NCI-H2227 (cell line): ENCODE measurements around the gene NBEA.
A peak's percentile ranks its signal among the peaks of the same experiment; 100 is the strongest.
"Not testable (repeated sequence)": the region's sequence is repeated elsewhere in the genome, so short reads cannot be mapped to it uniquely, and the experiment has no call there.

Source experiments
- DNase-seq: peaks from one replicate; lab custom pipeline; 2025; ENCODE audit not compliant: unreplicated experiment; lab: John Stamatoyannopoulos, UW

The NBEA gene

DNA sequence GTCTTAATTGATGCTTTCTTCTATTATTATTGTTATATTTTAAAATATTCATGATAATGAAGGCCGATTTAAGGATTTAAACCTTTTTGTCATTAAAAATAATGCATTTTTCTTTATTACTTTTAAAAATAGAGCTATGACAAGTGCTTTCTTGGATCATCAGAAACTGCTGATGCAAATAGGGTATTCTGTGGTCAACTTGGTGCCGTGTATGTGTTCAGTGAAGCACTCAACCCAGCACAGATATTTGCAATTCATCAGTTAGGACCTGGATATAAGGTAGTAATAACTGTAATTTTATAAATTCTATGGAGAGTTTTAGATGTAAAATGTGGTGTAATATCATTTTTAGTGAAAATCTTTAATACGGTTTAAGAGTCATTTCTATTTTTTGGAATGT, 116.5 kb downstream of the NBEA start:
- DNase-seq: not testable (repeated sequence)

DNA sequence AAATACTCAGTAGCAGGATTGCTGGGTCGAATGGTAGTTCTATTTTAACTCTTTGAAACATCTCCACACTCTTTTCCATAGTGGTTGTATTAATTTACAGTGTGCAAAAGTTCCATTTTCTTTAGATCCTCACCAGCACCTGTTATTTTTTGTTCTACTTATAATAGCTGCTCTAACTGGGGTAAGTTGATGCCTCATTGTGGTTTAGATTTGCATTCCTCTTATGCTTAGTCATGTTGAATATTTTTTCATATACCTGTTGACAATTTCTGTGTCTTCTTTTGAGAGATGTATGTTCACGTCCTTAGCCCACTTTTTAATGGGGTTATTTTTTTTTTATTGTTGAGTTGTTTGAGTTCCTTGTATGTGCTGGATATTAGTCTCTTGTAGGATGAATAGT, 144.6 kb downstream of the NBEA start:
- no peak for DNase-seq

- no peak for DNase-seq
Observed at GRCh38 chr13:35092251-35092650, 150.2 kb downstream of the NBEA start.

- DNase-seq: no peak
Observed at GRCh38 chr13:35092751-35093150, 150.7 kb downstream of the NBEA start.

DNA sequence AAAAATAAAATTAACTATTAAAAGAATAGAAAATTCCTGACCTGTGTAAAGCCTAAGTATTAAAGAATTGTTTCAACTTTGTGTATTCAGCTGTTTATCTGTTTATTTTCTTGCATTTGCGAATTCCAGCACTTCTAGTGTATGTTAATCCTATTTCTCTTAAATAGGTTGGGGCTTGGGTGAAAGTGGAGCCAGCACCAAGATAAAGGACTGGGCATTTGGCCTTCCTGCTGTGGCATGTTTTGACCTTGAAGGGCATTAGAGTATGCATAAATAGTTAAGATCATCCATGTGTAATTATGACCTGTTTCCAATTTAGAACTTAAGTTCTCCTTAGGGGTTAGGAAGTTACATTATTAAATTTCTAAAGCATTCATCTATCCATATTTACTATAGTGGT, 151.3 kb downstream of the NBEA start:
- no peak for DNase-seq

GRCh38 chr13:35106771-35107170, 164.7 kb downstream of the NBEA start:
- not testable (repeated sequence) for DNase-seq

DNA sequence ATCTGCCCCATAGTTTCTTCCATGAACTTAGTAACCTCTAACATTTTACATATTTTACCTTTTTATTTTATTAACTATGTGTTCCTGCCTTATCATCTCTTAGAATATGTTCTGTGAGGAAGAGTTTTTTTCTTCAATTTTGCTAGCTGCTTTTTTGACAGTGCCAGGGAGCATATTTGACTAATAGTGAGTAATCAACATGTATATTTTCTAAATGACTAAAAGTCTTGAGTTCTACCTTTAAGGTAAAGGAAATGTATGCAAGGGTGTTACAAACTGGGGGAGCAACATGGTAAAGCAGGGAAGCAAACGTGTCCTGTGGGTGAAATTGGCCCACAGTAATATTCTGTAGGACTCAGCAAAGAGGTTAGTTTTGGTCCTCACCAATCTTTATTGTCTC, 165.5 kb downstream of the NBEA start:
- no peak for DNase-seq

- DNase-seq: not testable (repeated sequence)
Observed at GRCh38 chr13:35113612-35114011, 171.5 kb downstream of the NBEA start.

DNA sequence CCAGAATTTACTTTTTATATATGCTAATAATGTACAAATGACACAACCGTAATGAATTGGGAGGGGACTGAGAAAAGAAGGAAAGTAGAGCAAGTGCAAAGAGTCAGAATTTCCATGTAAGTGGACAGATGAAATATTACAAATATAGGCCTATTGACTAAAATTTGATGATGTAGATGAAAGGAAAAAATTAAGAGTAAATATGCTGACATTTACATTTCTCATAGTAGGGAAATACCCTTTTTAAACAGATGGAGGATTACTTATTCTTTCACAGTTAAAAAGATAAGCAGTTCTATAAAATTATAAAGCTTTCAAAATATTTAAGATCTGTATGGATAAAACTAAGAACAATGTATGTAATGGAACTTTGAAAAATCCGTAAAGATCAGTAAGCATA, 185.4 kb downstream of the NBEA start:
- no peak for DNase-seq

DNA sequence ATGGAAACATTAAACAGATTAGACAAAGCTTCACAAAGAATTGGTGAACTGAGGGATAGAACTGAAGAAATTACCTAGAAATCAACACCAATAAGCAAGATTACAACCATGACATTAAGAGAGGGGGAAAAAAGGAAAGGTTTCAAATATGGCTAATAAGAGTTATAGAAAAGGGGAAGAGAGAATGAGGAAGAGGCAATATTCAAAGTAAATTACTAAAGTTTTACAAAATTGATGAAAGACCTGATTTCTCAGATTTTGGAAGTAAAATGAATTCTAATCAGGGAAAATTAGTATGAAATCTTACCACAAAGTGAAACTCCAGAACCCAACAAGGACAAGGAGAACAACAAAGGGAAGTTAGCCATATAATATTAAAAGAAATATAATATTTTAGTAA, 187.4 kb downstream of the NBEA start:
- DNase-seq: no peak

- DNase-seq: no peak
Observed at GRCh38 chr13:35131471-35131870, 189.4 kb downstream of the NBEA start.

DNA sequence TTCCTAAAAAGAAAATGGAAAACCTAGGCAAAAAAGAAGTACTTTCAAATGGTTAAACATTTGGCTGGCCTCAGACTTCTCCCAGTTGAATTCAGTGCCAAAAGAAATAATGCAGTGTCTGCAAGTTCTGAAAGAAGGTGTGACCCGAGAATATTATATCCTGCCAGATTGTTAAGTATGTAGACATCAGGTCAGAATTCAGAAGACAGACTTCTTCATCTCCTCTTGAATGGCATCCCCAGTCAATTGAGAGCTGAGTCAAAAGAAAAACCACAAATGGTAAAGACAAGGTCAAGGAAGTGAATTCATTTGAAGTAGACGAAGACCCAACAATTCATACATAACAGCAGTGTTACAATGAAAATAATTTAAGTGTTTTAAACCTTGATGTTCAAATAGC, 194.5 kb downstream of the NBEA start:
- no peak for DNase-seq

- no peak for DNase-seq
Observed at GRCh38 chr13:35139591-35139990, 197.5 kb downstream of the NBEA start.

DNA sequence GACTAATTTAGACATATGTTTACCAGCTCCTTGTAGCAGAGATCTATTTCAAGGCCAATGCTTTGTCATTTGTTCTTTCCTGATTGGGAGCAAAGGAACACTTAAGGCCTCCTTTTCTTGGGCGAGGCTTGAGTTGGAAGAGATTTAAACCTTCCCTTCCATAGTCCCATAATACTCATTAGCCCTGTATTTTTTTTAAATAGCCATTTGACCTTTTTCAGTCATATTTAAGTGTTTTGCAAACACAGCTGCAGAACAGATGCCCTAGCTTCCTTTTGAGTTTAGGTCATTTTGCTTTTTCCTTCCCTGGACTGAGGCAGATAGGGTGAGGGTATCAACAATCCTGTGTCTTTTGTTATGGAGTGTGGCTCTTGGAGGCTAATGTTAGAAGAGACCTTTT, 198.3 kb downstream of the NBEA start:
- no peak for DNase-seq

DNA sequence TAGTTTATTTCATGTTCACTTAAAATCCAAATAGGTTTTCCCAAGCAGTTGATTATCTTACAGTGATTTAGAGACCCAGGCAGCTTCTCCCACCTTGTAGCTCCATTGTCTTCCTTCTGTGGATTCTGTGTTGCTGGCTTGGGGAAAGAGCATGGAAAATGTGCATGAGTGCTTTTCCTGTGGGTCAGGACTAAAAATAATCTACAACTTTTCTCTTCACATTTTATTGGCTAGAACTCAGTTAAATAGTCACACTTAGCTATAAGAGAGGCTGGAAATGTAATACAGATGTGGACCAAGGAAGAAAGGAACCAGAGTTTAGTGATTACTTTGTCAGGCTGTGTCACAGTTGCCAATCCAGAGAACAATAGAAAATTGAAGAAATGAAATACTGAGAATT, 198.8 kb downstream of the NBEA start:
- DNase-seq: no peak

GRCh38 chr13:35143123-35143522, 201.1 kb downstream of the NBEA start:
- no peak for DNase-seq

- DNase-seq: no peak
Observed at GRCh38 chr13:35144166-35144890, 202.3 kb downstream of the NBEA start.

DNA sequence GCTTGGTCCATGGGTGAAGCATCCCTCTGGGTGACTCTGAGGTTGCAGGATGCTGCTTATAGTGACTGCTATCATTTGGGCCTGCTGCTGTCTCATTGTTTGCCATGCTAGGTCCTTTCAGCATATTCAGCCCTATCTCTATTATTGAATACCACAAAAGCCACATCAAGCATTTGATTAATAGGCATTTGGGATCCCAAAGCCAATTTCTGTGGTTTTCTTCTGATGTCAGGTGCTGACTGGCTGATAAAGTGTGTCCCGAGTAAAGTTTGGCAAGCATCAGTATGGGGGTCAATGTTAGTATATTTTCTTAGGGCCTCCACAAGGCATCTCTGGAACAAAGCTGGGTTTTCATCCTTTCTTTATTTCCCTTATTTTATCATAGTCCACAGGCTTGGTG, 204.6 kb downstream of the NBEA start:
- no peak for DNase-seq

- peak; percentile 48 for DNase-seq
Observed at GRCh38 chr13:35157143-35157755, 215.2 kb downstream of the NBEA start.

DNA sequence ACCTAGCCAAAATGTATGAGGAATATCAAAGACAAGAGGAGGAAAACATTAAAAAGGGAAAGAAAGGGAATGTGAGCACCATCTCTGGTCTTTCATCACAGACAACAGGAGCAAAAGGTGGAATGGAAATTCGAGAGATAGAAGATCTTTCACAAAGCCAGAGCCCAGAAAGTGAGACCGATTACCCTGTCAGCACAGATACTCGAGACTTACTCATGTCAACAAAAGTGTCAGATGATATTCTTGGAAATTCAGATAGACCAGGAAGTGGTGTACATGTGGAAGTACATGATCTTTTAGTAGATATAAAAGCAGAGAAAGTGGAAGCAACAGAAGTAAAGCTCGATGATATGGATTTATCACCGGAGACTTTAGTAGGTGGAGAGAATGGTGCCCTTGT, 217.0 kb downstream of the NBEA start:
- DNase-seq: no peak

GRCh38 chr13:35160896-35161295, 218.8 kb downstream of the NBEA start:
- DNase-seq: no peak

- DNase-seq: no peak
Observed at GRCh38 chr13:35162420-35162819, 220.3 kb downstream of the NBEA start.

GRCh38 chr13:35163674-35164073, 221.6 kb downstream of the NBEA start:
- DNase-seq: no peak
